Fibroblast of mammary gland (primary cell): ENCODE data around the gene SCGB1D2.

Experiments used
- DNase-seq: peaks from one replicate; pipeline ENCODE4 v3.0.0-alpha.2; 2010; ENCODE audit warnings: low read depth
- H3K4me3 ChIP-seq: 2 replicates; pipeline ENCODE4 v1.5.1; 2011; ENCODE audit warnings: low read depth, mild to moderate bottlenecking, low read length, moderate library complexity; ENCODE audit not compliant: control insufficient read depth
- CTCF ChIP-seq: conservative IDR thresholded peaks from 2 replicates; pipeline ENCODE4 v1.5.1; 2011; ENCODE audit warnings: low read depth, low read length, inconsistent platforms; ENCODE audit not compliant: control insufficient read depth, insufficient read depth

SCGB1D2 gene

GRCh38 chr11:62236187-62236586, 5.9 kb upstream of the SCGB1D2 start:
- no peak for DNase-seq
- no peak for TF ChIP-seq CTCF
- no peak overlapping the region for H3K4me3 ChIP-seq

- H3K4me3 ChIP-seq, result no peak overlapping the region
- DNase-seq, result no peak
- TF ChIP-seq CTCF, result no peak
Measured at GRCh38 chr11:62237499-62237898, 4.5 kb upstream of the SCGB1D2 start.

- TF ChIP-seq CTCF, result no peak
- H3K4me3 ChIP-seq, result no peak overlapping the region
- no peak for DNase-seq
Measured at GRCh38 chr11:62238151-62238550, 3.9 kb upstream of the SCGB1D2 start.

GRCh38 chr11:62241095-62241494, 944 bp upstream of the SCGB1D2 start:
- TF ChIP-seq CTCF, result no peak
- no peak for DNase-seq
- no peak overlapping the region for H3K4me3 ChIP-seq

- no peak overlapping the region for H3K4me3 ChIP-seq
- peak; percentile 19 for TF ChIP-seq CTCF
- DNase-seq, result peak; percentile 25
Measured at GRCh38 chr11:62245271-62245753, 3.3 kb downstream of the SCGB1D2 start.

- no peak overlapping the region for H3K4me3 ChIP-seq
- DNase-seq, result no peak
- no peak for TF ChIP-seq CTCF
Measured at GRCh38 chr11:62251698-62252097, 9.7 kb downstream of the SCGB1D2 start.

GRCh38 chr11:62253999-62254542, 12.0 kb downstream of the SCGB1D2 start:
- H3K4me3 ChIP-seq, result no peak overlapping the region
- DNase-seq, result no peak
- no peak for TF ChIP-seq CTCF
